Measurements from ENCODE around the gene TTLL11. TPM values are rescaled to one million over a fixed set of nuclear protein-coding genes. Genes with fewer than 3 reads are reported as not detected.

Gene TTLL11
- total and polyA plus RNA-seq, 5 donors from 2014 or later: 2.0 to 6.1 (median 3.5) TPM

- H3K36me3 ChIP-seq (ENCODE audit: control insufficient read depth, insufficient read depth, low read length): no peaks in the 10 kb centered on the region
- Mint-ChIP-seq H3K36me3 (peaks cover 4% of the 10 kb centered on the region), H3K27me3 (no peaks in the 10 kb centered on the region), H3K4me1 (no peaks in the 10 kb centered on the region), H3K27ac (no peak overlapping the region), H3K9me3 (no peaks in the 10 kb centered on the region), H3K4me3 (no peak overlapping the region)
- ATAC-seq (ENCODE audit: low read depth in 2 of 2) (no peak), DNase-seq (no peak)
- H3K27ac ChIP-seq (ENCODE audit: insufficient read depth, low read length, poor library complexity, severe bottlenecking): no peak overlapping the region
- H3K4me3 ChIP-seq (ENCODE audit: low read depth, low read length): no peak overlapping the region
- no peaks in the 10 kb centered on the region for H3K4me1 ChIP-seq (ENCODE audit: control insufficient read depth, insufficient read depth, low read length, poor library complexity, severe bottlenecking)
- no peaks in the 10 kb centered on the region for H3K9me3 ChIP-seq (ENCODE audit: control insufficient read depth in 2 of 2, low read length in 2 of 2)
- H3K27me3 ChIP-seq (ENCODE audit: control insufficient read depth, insufficient read depth, low read length): no peaks in the 10 kb centered on the region
These were observed 229.2 kb downstream of the TTLL11 start for GRCh38 chr9:121863955-121864354.

- ATAC-seq (ENCODE audit: low read depth in 2 of 2) (no peak), DNase-seq (no peak)
- Histone ChIP-seq H3K36me3 (ENCODE audit: control insufficient read depth, insufficient read depth, low read length) (no peaks in the 10 kb centered on the region), H3K9me3 (ENCODE audit: control insufficient read depth in 2 of 2, low read length in 2 of 2) (no peaks in the 10 kb centered on the region), H3K27ac (ENCODE audit: insufficient read depth, low read length, poor library complexity, severe bottlenecking) (no peak overlapping the region), H3K4me1 (ENCODE audit: control insufficient read depth, insufficient read depth, low read length, poor library complexity, severe bottlenecking) (no peaks in the 10 kb centered on the region), H3K4me3 (ENCODE audit: low read depth, low read length) (no peak overlapping the region), H3K27me3 (ENCODE audit: control insufficient read depth, insufficient read depth, low read length) (no peaks in the 10 kb centered on the region)
- Mint-ChIP-seq H3K36me3 (peaks cover 4% of the 10 kb centered on the region), H3K27ac (peak overlapping the region in 1 of 3 donors; percentile 34), H3K4me3 (no peak overlapping the region), H3K4me1 (no peaks in the 10 kb centered on the region), H3K27me3 (no peaks in the 10 kb centered on the region), H3K9me3 (no peaks in the 10 kb centered on the region)
These were observed 230.5 kb downstream of the TTLL11 start for GRCh38 chr9:121862371-121863332.

GRCh38 chr9:121861501-121862180, 231.5 kb downstream of the TTLL11 start:
- peaks cover 4% of the 10 kb centered on the region for H3K36me3 Mint-ChIP-seq
- no peak overlapping the region for H3K27ac Mint-ChIP-seq
- DNase-seq: no peak
- H3K27me3 Mint-ChIP-seq: no peaks in the 10 kb centered on the region
- Histone ChIP-seq H3K4me1 (ENCODE audit: control insufficient read depth, insufficient read depth, low read length, poor library complexity, severe bottlenecking) (no peaks in the 10 kb centered on the region), H3K27me3 (ENCODE audit: control insufficient read depth, insufficient read depth, low read length) (no peaks in the 10 kb centered on the region), H3K27ac (ENCODE audit: insufficient read depth, low read length, poor library complexity, severe bottlenecking) (no peak overlapping the region), H3K36me3 (ENCODE audit: control insufficient read depth, insufficient read depth, low read length) (no peaks in the 10 kb centered on the region), H3K4me3 (ENCODE audit: low read depth, low read length) (no peak overlapping the region), H3K9me3 (ENCODE audit: control insufficient read depth in 2 of 2, low read length in 2 of 2) (no peaks in the 10 kb centered on the region)
- ATAC-seq (ENCODE audit: low read depth in 2 of 2): no peak
- H3K4me3 Mint-ChIP-seq: no peak overlapping the region
- H3K4me1 Mint-ChIP-seq: no peaks in the 10 kb centered on the region
- no peaks in the 10 kb centered on the region for H3K9me3 Mint-ChIP-seq

- Mint-ChIP-seq H3K36me3 (peaks cover 4% of the 10 kb centered on the region), H3K27ac (peak overlapping the region in 1 of 3 donors; percentile 26), H3K27me3 (no peaks in the 10 kb centered on the region), H3K4me1 (no peaks in the 10 kb centered on the region), H3K4me3 (no peak overlapping the region), H3K9me3 (no peaks in the 10 kb centered on the region)
- no peak overlapping the region for H3K27ac ChIP-seq (ENCODE audit: insufficient read depth, low read length, poor library complexity, severe bottlenecking)
- H3K9me3 ChIP-seq (ENCODE audit: control insufficient read depth in 2 of 2, low read length in 2 of 2): no peaks in the 10 kb centered on the region
- no peak overlapping the region for H3K4me3 ChIP-seq (ENCODE audit: low read depth, low read length)
- DNase-seq: no peak
- ATAC-seq (ENCODE audit: low read depth in 2 of 2): no peak
- H3K4me1 ChIP-seq (ENCODE audit: control insufficient read depth, insufficient read depth, low read length, poor library complexity, severe bottlenecking): no peaks in the 10 kb centered on the region
- no peaks in the 10 kb centered on the region for H3K27me3 ChIP-seq (ENCODE audit: control insufficient read depth, insufficient read depth, low read length)
- H3K36me3 ChIP-seq (ENCODE audit: control insufficient read depth, insufficient read depth, low read length): no peaks in the 10 kb centered on the region
These were observed 232.4 kb downstream of the TTLL11 start for GRCh38 chr9:121860744-121861143.

GRCh38 chr9:121860213-121860612, 232.9 kb downstream of the TTLL11 start:
- Mint-ChIP-seq H3K36me3 (peaks cover 4% of the 10 kb centered on the region), H3K27ac (peak overlapping the region in 1 of 3 donors; percentile 26), H3K9me3 (no peaks in the 10 kb centered on the region), H3K27me3 (no peaks in the 10 kb centered on the region), H3K4me1 (no peaks in the 10 kb centered on the region), H3K4me3 (no peak overlapping the region)
- no peak for ATAC-seq (ENCODE audit: low read depth in 2 of 2)
- no peaks in the 10 kb centered on the region for H3K27me3 ChIP-seq (ENCODE audit: control insufficient read depth, insufficient read depth, low read length)
- no peak overlapping the region for H3K4me3 ChIP-seq (ENCODE audit: low read depth, low read length)
- no peaks in the 10 kb centered on the region for H3K4me1 ChIP-seq (ENCODE audit: control insufficient read depth, insufficient read depth, low read length, poor library complexity, severe bottlenecking)
- DNase-seq: no peak
- no peaks in the 10 kb centered on the region for H3K9me3 ChIP-seq (ENCODE audit: control insufficient read depth in 2 of 2, low read length in 2 of 2)
- H3K36me3 ChIP-seq (ENCODE audit: control insufficient read depth, insufficient read depth, low read length): no peaks in the 10 kb centered on the region
- no peak overlapping the region for H3K27ac ChIP-seq (ENCODE audit: insufficient read depth, low read length, poor library complexity, severe bottlenecking)

- H3K27ac Mint-ChIP-seq: no peak overlapping the region
- peaks cover 4% of the 10 kb centered on the region for H3K36me3 Mint-ChIP-seq
- H3K4me1 Mint-ChIP-seq: no peaks in the 10 kb centered on the region
- no peak overlapping the region for H3K4me3 Mint-ChIP-seq
- no peaks in the 10 kb centered on the region for H3K36me3 ChIP-seq (ENCODE audit: control insufficient read depth, insufficient read depth, low read length)
- H3K4me3 ChIP-seq (ENCODE audit: low read depth, low read length): no peak overlapping the region
- H3K27me3 Mint-ChIP-seq: no peaks in the 10 kb centered on the region
- H3K4me1 ChIP-seq (ENCODE audit: control insufficient read depth, insufficient read depth, low read length, poor library complexity, severe bottlenecking): no peaks in the 10 kb centered on the region
- DNase-seq: no peak
- no peaks in the 10 kb centered on the region for H3K9me3 ChIP-seq (ENCODE audit: control insufficient read depth in 2 of 2, low read length in 2 of 2)
- no peaks in the 10 kb centered on the region for H3K27me3 ChIP-seq (ENCODE audit: control insufficient read depth, insufficient read depth, low read length)
- no peaks in the 10 kb centered on the region for H3K9me3 Mint-ChIP-seq
- no peak for ATAC-seq (ENCODE audit: low read depth in 2 of 2)
- no peak overlapping the region for H3K27ac ChIP-seq (ENCODE audit: insufficient read depth, low read length, poor library complexity, severe bottlenecking)
These were observed 233.5 kb downstream of the TTLL11 start for GRCh38 chr9:121859646-121860045.

GRCh38 chr9:121858788-121859187, 234.3 kb downstream of the TTLL11 start:
- Mint-ChIP-seq H3K4me3 (no peak overlapping the region), H3K27me3 (no peaks in the 10 kb centered on the region), H3K4me1 (no peaks in the 10 kb centered on the region), H3K36me3 (peaks cover 4% of the 10 kb centered on the region), H3K9me3 (no peaks in the 10 kb centered on the region), H3K27ac (no peak overlapping the region)
- Histone ChIP-seq H3K36me3 (ENCODE audit: control insufficient read depth, insufficient read depth, low read length) (no peaks in the 10 kb centered on the region), H3K4me1 (ENCODE audit: control insufficient read depth, insufficient read depth, low read length, poor library complexity, severe bottlenecking) (no peaks in the 10 kb centered on the region), H3K27ac (ENCODE audit: insufficient read depth, low read length, poor library complexity, severe bottlenecking) (no peak overlapping the region), H3K27me3 (ENCODE audit: control insufficient read depth, insufficient read depth, low read length) (no peaks in the 10 kb centered on the region), H3K9me3 (ENCODE audit: control insufficient read depth in 2 of 2, low read length in 2 of 2) (no peaks in the 10 kb centered on the region), H3K4me3 (ENCODE audit: low read depth, low read length) (no peak overlapping the region)
- DNase-seq (no peak), ATAC-seq (ENCODE audit: low read depth in 2 of 2) (no peak)

All from CD4-positive, CD25-positive, alpha-beta regulatory T cell (primary cell).